ENCODE data around the gene VIL1.

- TF ChIP-seq POLR2A (IDR thresholded peaks at IDR 0.05) (peak; percentile 58 to 67 (median 63)), CTCF (IDR thresholded peaks at IDR 0.05) (peak in 2 of 7 experiments; percentile 18 to 45)
These were observed 19.3 kb upstream of the VIL1 start, which contains the start of gene CTDSP1 for GRCh38 chr2:218399391-218400166.
